Tibial nerve (tissue), 4 donors: ENCODE data around the gene MRC1. TPM values are rescaled to one million over a fixed set of nuclear protein-coding genes. Genes with fewer than 3 reads are reported as not detected.

Experiments used
- DNase-seq, 2 donors: peaks; one replicate each; pipeline ENCODE4 v3.0.0-alpha.2; 2019; ENCODE audit warnings: low spot score in 2 of 2
- H3K27ac ChIP-seq, 4 donors: fragments of 200-600 bp; sonication (generic) in 3 of 4; one replicate each; pipeline ENCODE4 v1.5.1; 2017 to 2019; ENCODE audit warnings: mild to moderate bottlenecking in 1 of 4
- H3K27me3 ChIP-seq, 2 donors: fragments of 200-600 bp; sonication (generic) in 1 of 2; one replicate each; pipeline versions ENCODE4 v1.5.1 to v1.6.0; 2017 to 2019
- H3K36me3 ChIP-seq, 3 donors: fragments of 200-600 bp; sonication (generic); one replicate each; pipeline ENCODE4 v1.5.1; 2018 to 2019
- H3K4me1 ChIP-seq, 4 donors: fragments of 200-600 bp; sonication (generic) in 3 of 4; one replicate each; pipeline ENCODE4 v1.5.1; 2017 to 2019
- H3K4me3 ChIP-seq, 4 donors: fragments of 200-600 bp; sonication (generic) in 3 of 4; one replicate each; pipeline ENCODE4 v1.5.1; 2017 to 2019; ENCODE audit warnings: mild to moderate bottlenecking in 1 of 4, moderate library complexity in 1 of 4
- H3K9me3 ChIP-seq, 4 donors: fragments of 200-600 bp; sonication (generic) in 3 of 4; one replicate each; pipeline ENCODE4 v1.5.1; 2017 to 2019
- EP300 ChIP-seq, 2 donors: sonication (generic); formaldehyde crosslinking; IDR thresholded peaks; one replicate each; pipeline ENCODE4 v1.6.1; 2017; ENCODE audit warnings: antibody characterized with exemption in 2 of 2, mild to moderate bottlenecking in 1 of 2
- POLR2A ChIP-seq, 2 donors: fragments of 450-650 bp; IDR thresholded peaks; one replicate each; pipeline ENCODE4 v1.6.1; 2017; ENCODE audit warnings: antibody characterized with exemption in 2 of 2, mild to moderate bottlenecking in 2 of 2, moderate library complexity in 2 of 2
- WGBS, 2 donors: methylation state at CpG; one replicate each; pipeline ENCODE4 v1.1.5; 2018; 5-methylcytosine and 5-hydroxymethylcytosine counted together
- total RNA-seq, 4 donors: library from RNA; depleted of rRNA; stranded (reverse); fragments of >200 nt; gene quantifications; one replicate each; pipeline ENCODE4 v1.1.0, GENCODE V29; 2016
- TF ChIP-seq, protein P1 (sequence below), 5 experiments: fragments of 200-600 bp in 3 of 5; fragments of 450-650 bp in 2 of 5; sonication (generic) in 3 of 5; IDR thresholded peaks; one replicate each; pipeline ENCODE4 v1.5.1; 2016 to 2019; ENCODE audit warnings: antibody characterized with exemption in 5 of 5, mild to moderate bottlenecking in 3 of 5, moderate library complexity in 2 of 5

MRC1 gene
- total RNA-seq = 10 to 100 TPM; 34.3 to 52.2 (median 44.8) TPM

GRCh38 chr10:17808971-17809841 is at the start of gene MRC1:
TSS of gene MRC1 (plus strand) at chr10:17809348. CDS start at chr10:17809466, 118 bp downstream.
- Histone ChIP-seq H3K27me3 (no peaks in the 10 kb centered on the region), H3K27ac (peak within 1 kb of the TSS in 2 of 4 donors; percentile 55 to 66), H3K4me3 (peak within 1 kb of the TSS in 2 of 4 donors; percentile 2 to 44), H3K36me3 (no peaks in the 10 kb centered on the region), H3K4me1 (no peaks in the 10 kb centered on the region), H3K9me3 (peaks cover 0 to 3% (median 0%) of the 10 kb centered on the region in 4 donors)
- peak in 1 of 2 donors; percentile 22 for TF ChIP-seq POLR2A (IDR thresholded peaks at IDR 0.05)
- TF ChIP-seq, protein P1, sequence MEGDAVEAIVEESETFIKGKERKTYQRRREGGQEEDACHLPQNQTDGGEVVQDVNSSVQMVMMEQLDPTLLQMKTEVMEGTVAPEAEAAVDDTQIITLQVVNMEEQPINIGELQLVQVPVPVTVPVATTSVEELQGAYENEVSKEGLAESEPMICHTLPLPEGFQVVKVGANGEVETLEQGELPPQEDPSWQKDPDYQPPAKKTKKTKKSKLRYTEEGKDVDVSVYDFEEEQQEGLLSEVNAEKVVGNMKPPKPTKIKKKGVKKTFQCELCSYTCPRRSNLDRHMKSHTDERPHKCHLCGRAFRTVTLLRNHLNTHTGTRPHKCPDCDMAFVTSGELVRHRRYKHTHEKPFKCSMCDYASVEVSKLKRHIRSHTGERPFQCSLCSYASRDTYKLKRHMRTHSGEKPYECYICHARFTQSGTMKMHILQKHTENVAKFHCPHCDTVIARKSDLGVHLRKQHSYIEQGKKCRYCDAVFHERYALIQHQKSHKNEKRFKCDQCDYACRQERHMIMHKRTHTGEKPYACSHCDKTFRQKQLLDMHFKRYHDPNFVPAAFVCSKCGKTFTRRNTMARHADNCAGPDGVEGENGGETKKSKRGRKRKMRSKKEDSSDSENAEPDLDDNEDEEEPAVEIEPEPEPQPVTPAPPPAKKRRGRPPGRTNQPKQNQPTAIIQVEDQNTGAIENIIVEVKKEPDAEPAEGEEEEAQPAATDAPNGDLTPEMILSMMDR (IDR thresholded peaks at IDR 0.05) = no peak
- TF ChIP-seq EP300 (IDR thresholded peaks at IDR 0.05) = peak in 1 of 2 donors; percentile 71
- WGBS, 2 donors = 66 to 69% methylated on average over 23 of the region's 23 CpGs
- DNase-seq = peak in 1 of 2 donors; percentile 28

GRCh38 chr10:17764142-17764541 is 45.0 kb upstream of the MRC1 start:
- no peak overlapping the region for H3K4me3 ChIP-seq
- H3K27me3 ChIP-seq = no peaks in the 10 kb centered on the region
- no peak overlapping the region for H3K27ac ChIP-seq
- WGBS, 2 donors = 45 to 51% methylated on average over 4 of the region's 4 CpGs
- no peaks in the 10 kb centered on the region for H3K9me3 ChIP-seq
- TF ChIP-seq, protein P1 (IDR thresholded peaks at IDR 0.05) = no peak
- TF ChIP-seq EP300 (IDR thresholded peaks at IDR 0.05) (no peak), POLR2A (IDR thresholded peaks at IDR 0.05) (no peak)
- H3K36me3 ChIP-seq = no peaks in the 10 kb centered on the region
- no peaks in the 10 kb centered on the region for H3K4me1 ChIP-seq
- DNase-seq = no peak

- no peaks in the 10 kb centered on the region for H3K27me3 ChIP-seq
- H3K36me3 ChIP-seq = no peaks in the 10 kb centered on the region
Observed at GRCh38 chr10:17765602-17766001, 43.5 kb upstream of the MRC1 start.

GRCh38 chr10:17766731-17767130 is 42.4 kb upstream of the MRC1 start:
- 55 to 58% methylated on average over 1 of the region's 1 CpG for WGBS, 2 donors
- no peak for DNase-seq
- Histone ChIP-seq H3K4me1 (no peaks in the 10 kb centered on the region), H3K27ac (no peak overlapping the region), H3K36me3 (no peaks in the 10 kb centered on the region), H3K27me3 (no peaks in the 10 kb centered on the region), H3K9me3 (no peaks in the 10 kb centered on the region), H3K4me3 (no peak overlapping the region)
- TF ChIP-seq POLR2A (IDR thresholded peaks at IDR 0.05) (no peak), EP300 (IDR thresholded peaks at IDR 0.05) (peak in 1 of 2 donors; percentile 38)

More at GRCh38 chr10:17765602-17766001, 43.5 kb upstream of the MRC1 start:
- H3K27ac ChIP-seq = no peak overlapping the region
- 63 to 68% methylated on average over 3 of the region's 3 CpGs for WGBS, 2 donors
- TF ChIP-seq EP300 (IDR thresholded peaks at IDR 0.05) (no peak), POLR2A (IDR thresholded peaks at IDR 0.05) (no peak)
- TF ChIP-seq, protein P1 (IDR thresholded peaks at IDR 0.05) = no peak
- no peaks in the 10 kb centered on the region for H3K4me1 ChIP-seq
- no peak overlapping the region for H3K4me3 ChIP-seq
- DNase-seq = no peak
- no peaks in the 10 kb centered on the region for H3K9me3 ChIP-seq

DNA sequence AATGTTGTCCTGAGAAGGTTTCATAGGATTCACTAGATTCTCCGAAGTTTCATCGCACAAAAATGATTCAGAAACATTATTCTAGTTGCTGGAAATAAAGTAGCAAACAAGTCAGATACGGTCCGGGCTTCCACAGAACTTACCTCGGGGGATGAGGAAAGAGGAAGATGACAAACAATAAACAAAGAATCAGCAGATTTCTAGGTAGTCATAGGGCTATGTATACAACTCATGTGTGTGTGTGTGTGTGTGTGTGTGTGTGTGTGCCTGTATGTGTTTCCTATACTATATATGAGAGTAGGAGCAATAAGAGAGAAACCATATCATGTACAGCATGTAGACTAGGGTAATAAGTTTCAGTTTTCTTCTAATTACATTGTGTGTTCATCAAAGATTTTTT is 40.7 kb upstream of the MRC1 start:
- no peak overlapping the region for H3K27ac ChIP-seq
- TF ChIP-seq POLR2A (IDR thresholded peaks at IDR 0.05) (no peak), EP300 (IDR thresholded peaks at IDR 0.05) (no peak)
- TF ChIP-seq, protein P1 (IDR thresholded peaks at IDR 0.05) = no peak
- H3K4me3 ChIP-seq = no peak overlapping the region
- no peaks in the 10 kb centered on the region for H3K4me1 ChIP-seq
- 83 to 85% methylated on average over 5 of the region's 5 CpGs for WGBS, 2 donors
- no peak for DNase-seq
- no peaks in the 10 kb centered on the region for H3K27me3 ChIP-seq
- no peaks in the 10 kb centered on the region for H3K36me3 ChIP-seq
- H3K9me3 ChIP-seq = no peaks in the 10 kb centered on the region
